ENCODE results near the gene TBX6.

- TF ChIP-seq CTCF (IDR thresholded peaks at IDR 0.05), result no peak
- no peak for TF ChIP-seq ZNF396 (CRISPR knock-in tag; IDR thresholded peaks at IDR 0.05; ENCODE audit: borderline replicate concordance)
- TF ChIP-seq E2F5 (CRISPR knock-in tag; IDR thresholded peaks at IDR 0.05), result no peak
- no peak for TF ChIP-seq ZNF423 (CRISPR knock-in tag; IDR thresholded peaks at IDR 0.05)
- no peak for TF ChIP-seq STAT6 (CRISPR knock-in tag; conservative IDR thresholded peaks at IDR 0.05; ENCODE audit: low read depth)
- no peak for TF ChIP-seq ARID4B (CRISPR knock-in tag; IDR thresholded peaks at IDR 0.05; ENCODE audit: borderline replicate concordance)
- no peak for TF ChIP-seq ZNF512 (CRISPR knock-in tag; IDR thresholded peaks at IDR 0.05; ENCODE audit: borderline replicate concordance)
- no peak for TF ChIP-seq KAT7 (CRISPR knock-in tag; IDR thresholded peaks at IDR 0.05; ENCODE audit: borderline replicate concordance)
- no peak for TF ChIP-seq ATF3 (CRISPR knock-in tag; conservative IDR thresholded peaks at IDR 0.05)
These were observed 22.7 kb downstream of the TBX6 start for GRCh38 chr16:30068750-30069610.

Measured in WTC11 (cell line).